Measurements from ENCODE around the gene RHBDF1. TPM values are rescaled to one million over a fixed set of nuclear protein-coding genes. Genes with fewer than 3 reads are reported as not detected.
A peak's percentile ranks its signal among the peaks of the same experiment; 100 is the strongest.

Gene RHBDF1
- total RNA-seq, 1 donor from 2014 or later, result 86.9 TPM

- TF ChIP-seq POLR2AphosphoS5 (IDR thresholded peaks at IDR 0.05; ENCODE audit: insufficient read depth in 1 of 2, low read depth in 1 of 2) (no peak), CTCF (IDR thresholded peaks at IDR 0.05) (no peak), POLR2A (IDR thresholded peaks at IDR 0.05) (no peak)
- H3K36me3 ChIP-seq, result peaks cover 0 to 62% of the 10 kb centered on the region in 2 donors
- DNase-seq (ENCODE audit: extremely low spot score in 2 of 2), result no peak
- H3K4me3 ChIP-seq, result no peak overlapping the region
- H3K27ac ChIP-seq, result no peak overlapping the region
- intact Hi-C loops (cut with DNase I), result no loop called here
- no peaks in the 10 kb centered on the region for H3K4me1 ChIP-seq
- H3K9me3 ChIP-seq, result no peaks in the 10 kb centered on the region
- H3K27me3 ChIP-seq, result no peaks in the 10 kb centered on the region
Measured at GRCh38 chr16:112153-112840, 39.9 kb upstream of the RHBDF1 start.

- intact Hi-C loops (cut with DNase I), result loop anchor here (5.0 kb wide), 1 partner anchor 76 kb away; the partner anchor contains the start of gene HBQ1
- no peak overlapping the region for H3K4me3 ChIP-seq
- H3K27me3 ChIP-seq, result no peaks in the 10 kb centered on the region
- peaks cover 0 to 34% of the 10 kb centered on the region in 2 donors for H3K36me3 ChIP-seq
- no peak overlapping the region for H3K27ac ChIP-seq
- DNase-seq (ENCODE audit: extremely low spot score in 2 of 2), result no peak
- TF ChIP-seq POLR2A (IDR thresholded peaks at IDR 0.05) (no peak), CTCF (IDR thresholded peaks at IDR 0.05) (peak; percentile 69 to 73 (median 70))
- no peaks in the 10 kb centered on the region for H3K9me3 ChIP-seq
- H3K4me1 ChIP-seq, result peaks cover 13% of the 10 kb centered on the region
Measured at GRCh38 chr16:106623-107324, 34.3 kb upstream of the RHBDF1 start.

- Histone ChIP-seq H3K4me1 (peaks cover 16% of the 10 kb centered on the region), H3K36me3 (peaks cover 0 to 27% of the 10 kb centered on the region in 2 donors), H3K27me3 (no peaks in the 10 kb centered on the region), H3K9me3 (no peaks in the 10 kb centered on the region), H3K4me3 (no peak overlapping the region), H3K27ac (no peak overlapping the region)
- no peak for DNase-seq (ENCODE audit: extremely low spot score in 2 of 2)
- TF ChIP-seq POLR2AphosphoS5 (IDR thresholded peaks at IDR 0.05; ENCODE audit: insufficient read depth in 1 of 2, low read depth in 1 of 2) (no peak), CTCF (IDR thresholded peaks at IDR 0.05) (no peak), POLR2A (IDR thresholded peaks at IDR 0.05) (no peak)
- intact Hi-C loops (cut with DNase I), result loop anchor here (5.0 kb wide), 1 partner anchor 77 kb away; the partner anchor contains the start of gene HBQ1
Measured at GRCh38 chr16:105521-105920, 33.1 kb upstream of the RHBDF1 start.

GRCh38 chr16:104928-105327, 32.5 kb upstream of the RHBDF1 start:
- Histone ChIP-seq H3K27me3 (no peaks in the 10 kb centered on the region), H3K36me3 (peaks cover 0 to 21% of the 10 kb centered on the region in 2 donors)
- intact Hi-C loops (cut with DNase I), result loop anchor here (5.0 kb wide), 1 partner anchor 77 kb away; the partner anchor contains the start of gene HBQ1

More at GRCh38 chr16:104928-105327, 32.5 kb upstream of the RHBDF1 start:
- no peak for TF ChIP-seq POLR2AphosphoS5 (IDR thresholded peaks at IDR 0.05; ENCODE audit: insufficient read depth in 1 of 2, low read depth in 1 of 2)
- TF ChIP-seq POLR2A (IDR thresholded peaks at IDR 0.05), result no peak
- TF ChIP-seq CTCF (IDR thresholded peaks at IDR 0.05), result no peak
- Histone ChIP-seq H3K27ac (no peak overlapping the region), H3K9me3 (no peaks in the 10 kb centered on the region), H3K4me1 (peaks cover 16% of the 10 kb centered on the region), H3K4me3 (no peak overlapping the region)
- no peak for DNase-seq (ENCODE audit: extremely low spot score in 2 of 2)
